HTR-8/SVneo (cell line): ENCODE results near the gene TP53I3.
"Not testable (repeated sequence)": the region's sequence is repeated elsewhere in the genome, so short reads cannot be mapped to it uniquely, and the experiment has no call there.

Experiments used
- DNase-seq: peaks from one replicate; pipeline ENCODE4 v3.0.0; 2011; ENCODE audit warnings: low spot score, mixed read lengths; ENCODE audit not compliant: insufficient read length
- FAIRE-seq: peaks from 2 replicates; lab custom pipeline; 2011; peaks lifted over from hg19 to GRCh38; lab: Jason Lieb, UNC

TP53I3 gene

DNA sequence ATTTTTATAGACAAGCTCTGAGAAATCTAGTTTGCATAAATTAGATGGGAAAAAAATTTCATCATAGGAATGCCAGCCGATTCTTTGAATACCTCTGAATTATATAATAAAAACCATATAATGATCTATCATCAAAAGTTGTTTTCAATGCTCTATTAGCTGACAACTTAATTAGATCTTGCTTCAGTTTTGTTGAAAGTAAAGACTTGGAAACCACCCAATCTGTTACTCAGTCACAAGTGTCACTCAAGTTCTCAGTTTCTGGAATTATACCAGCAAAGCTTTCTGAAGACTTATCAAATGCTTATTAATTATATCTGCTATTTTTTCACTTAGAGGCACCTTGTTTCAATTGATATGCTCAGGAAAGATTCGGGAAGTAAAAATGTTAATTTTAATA lies 17.4 kb upstream of the TP53I3 start:
- DNase-seq (no peak), FAIRE-seq (no peak)

DNA sequence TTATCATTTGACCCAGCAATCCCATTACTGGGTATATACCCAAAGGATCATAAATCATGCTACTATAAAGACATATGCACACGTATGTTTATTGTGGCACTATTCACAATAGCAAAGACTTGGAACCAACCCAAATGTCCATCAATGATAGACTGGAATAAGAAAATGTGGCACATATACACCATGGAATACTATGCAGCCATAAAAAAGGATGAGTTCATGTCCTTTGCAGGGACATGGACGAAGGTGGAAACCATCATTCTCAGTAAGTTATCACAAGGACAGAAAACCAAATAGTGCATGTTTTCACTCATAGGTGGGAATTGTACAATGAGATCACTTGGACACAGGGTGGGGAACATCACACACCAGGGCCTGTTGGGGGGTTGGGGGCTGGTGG lies 16.1 kb upstream of the TP53I3 start:
- not testable (repeated sequence) for DNase-seq

DNA sequence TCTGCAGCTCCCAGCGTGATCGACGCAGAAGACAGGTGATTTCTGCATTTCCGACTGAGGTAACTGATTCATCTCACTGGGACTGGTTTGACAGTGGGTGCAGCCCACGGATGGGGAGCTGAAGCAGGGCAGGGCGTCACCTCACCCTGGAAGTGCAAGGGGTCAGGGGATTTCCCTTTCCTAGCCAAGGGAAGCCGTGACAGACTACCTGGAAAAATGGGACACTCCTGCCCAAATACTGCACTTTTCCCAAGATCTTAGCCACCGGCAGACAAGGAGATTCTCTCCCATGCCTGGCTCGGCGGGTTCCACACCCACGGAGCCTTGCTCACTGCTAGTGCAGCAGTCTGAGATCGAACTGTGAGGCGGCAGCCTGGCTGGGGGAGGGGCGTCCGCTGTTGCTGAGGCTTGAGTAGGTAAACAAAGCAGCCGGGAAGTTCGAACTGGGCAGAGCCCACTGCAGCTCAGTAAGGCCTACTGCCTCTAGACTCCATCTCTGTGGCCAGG lies 10.6 kb upstream of the TP53I3 start:
- FAIRE-seq, DNase-seq: not testable (repeated sequence)

More for the DNA sequence above, 16.1 kb upstream of the TP53I3 start:
- FAIRE-seq: not testable (repeated sequence)

GRCh38 chr2:24093270-24093669 lies 8.6 kb upstream of the TP53I3 start:
- FAIRE-seq, DNase-seq: not testable (repeated sequence)

GRCh38 chr2:24088821-24089359 lies 4.3 kb upstream of the TP53I3 start:
- FAIRE-seq: no peak
- no peak for DNase-seq

GRCh38 chr2:24087032-24087431 lies 2.4 kb upstream of the TP53I3 start:
- FAIRE-seq (no peak), DNase-seq (no peak)

- DNase-seq (no peak), FAIRE-seq (no peak)
These were observed 1.6 kb upstream of the TP53I3 start for GRCh38 chr2:24086241-24086640.

GRCh38 chr2:24085200-24085489 lies 511 bp upstream of the TP53I3 start:
- DNase-seq (no peak), FAIRE-seq (no peak)

DNA sequence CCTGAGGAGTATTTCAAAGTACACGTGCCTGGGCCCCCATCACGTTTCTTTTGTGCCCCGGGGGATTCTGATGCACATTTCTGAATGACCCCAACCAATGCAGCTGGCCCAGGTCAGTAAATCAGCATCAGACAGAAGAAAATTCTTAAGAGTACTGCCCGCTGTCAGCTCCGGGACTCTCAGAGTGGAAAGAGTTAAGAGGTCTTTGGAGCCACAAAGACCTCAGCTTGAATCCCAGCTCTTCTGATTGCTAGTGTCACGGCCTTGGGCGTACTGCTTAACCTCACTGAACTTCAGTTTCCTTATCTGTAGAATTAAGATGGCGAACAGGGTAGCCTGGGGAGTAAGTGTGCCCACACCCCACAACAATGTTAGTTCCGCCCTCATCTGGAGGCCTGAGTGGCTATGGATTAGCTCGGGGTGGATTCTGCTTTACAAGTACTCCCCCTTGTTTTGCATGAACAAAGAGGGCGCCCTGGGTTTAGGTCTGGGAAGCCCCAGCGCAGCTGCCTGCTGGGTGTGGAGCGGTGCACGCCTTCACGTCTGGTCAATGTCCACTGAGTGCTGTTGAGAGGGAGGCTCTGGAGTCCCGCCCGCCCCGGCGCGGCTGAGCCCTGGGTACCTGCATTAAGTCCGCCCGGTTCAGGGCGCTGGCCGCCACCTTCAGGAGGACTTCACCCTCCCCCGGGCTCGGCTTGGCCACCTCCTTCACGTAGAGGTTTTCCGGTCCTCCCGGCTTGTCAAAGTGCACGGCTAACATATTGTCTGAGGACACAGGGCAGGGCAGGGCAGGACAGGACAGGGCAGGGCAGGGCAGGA lies 858 bp downstream of the TP53I3 start:
- DNase-seq (peak; percentile 74), FAIRE-seq (peak; percentile 26)

- FAIRE-seq (no peak), DNase-seq (no peak)
These were observed 1.7 kb downstream of the TP53I3 start for GRCh38 chr2:24082787-24083566.

DNA sequence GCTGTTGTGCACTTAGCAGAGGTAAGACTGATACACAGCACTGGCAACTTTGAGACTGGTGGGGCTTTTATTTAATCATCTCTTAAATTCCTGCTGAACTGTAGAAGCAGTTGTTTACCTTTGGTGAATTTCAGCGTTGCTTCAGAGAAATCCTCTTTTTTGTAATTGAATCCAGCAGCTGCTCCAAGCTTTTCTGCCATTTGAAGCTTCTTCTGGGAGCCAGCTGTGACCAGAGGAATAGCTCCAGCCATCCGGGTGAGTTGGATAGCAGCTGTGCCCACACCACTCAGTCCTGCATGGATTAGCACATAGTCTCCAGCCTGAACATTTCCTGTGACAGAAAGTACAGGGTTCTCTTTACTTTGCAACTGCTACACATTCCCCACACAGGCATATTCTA lies 3.9 kb downstream of the TP53I3 start:
- FAIRE-seq: no peak
- DNase-seq: no peak

DNA sequence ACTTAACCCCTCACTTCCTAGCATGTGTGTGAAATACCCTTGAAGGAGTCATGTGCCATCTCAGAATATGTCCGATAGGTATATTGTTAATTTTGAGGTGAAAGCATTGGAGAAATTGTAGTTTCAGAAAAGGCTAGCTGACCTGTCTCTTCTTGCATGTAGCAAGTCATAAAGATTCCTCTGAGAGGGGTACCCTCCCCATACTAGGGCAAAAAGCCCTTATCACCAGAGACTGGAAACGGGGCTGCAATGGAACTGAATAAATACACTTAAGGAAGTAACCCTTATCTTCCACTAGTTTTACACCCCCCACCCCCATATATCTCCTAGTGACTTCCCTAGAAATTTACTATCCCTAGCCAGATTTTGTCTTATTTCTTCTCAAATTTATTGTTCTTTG lies 6.8 kb downstream of the TP53I3 start:
- no peak for DNase-seq
- FAIRE-seq: no peak

- FAIRE-seq: no peak
- DNase-seq: no peak
These were observed 7.1 kb downstream of the TP53I3 start for GRCh38 chr2:24077535-24077877.

- no peak for FAIRE-seq
- DNase-seq: no peak
These were observed 7.6 kb downstream of the TP53I3 start for GRCh38 chr2:24076849-24077534.

GRCh38 chr2:24075915-24076848 lies 8.5 kb downstream of the TP53I3 start, which contains the start of gene SF3B6:
TSS of gene SF3B6 (minus strand) at chr2:24076326. CDS start at chr2:24076229, 97 bp downstream.
- FAIRE-seq: peak; percentile 92
- peak; percentile 96 for DNase-seq

DNA sequence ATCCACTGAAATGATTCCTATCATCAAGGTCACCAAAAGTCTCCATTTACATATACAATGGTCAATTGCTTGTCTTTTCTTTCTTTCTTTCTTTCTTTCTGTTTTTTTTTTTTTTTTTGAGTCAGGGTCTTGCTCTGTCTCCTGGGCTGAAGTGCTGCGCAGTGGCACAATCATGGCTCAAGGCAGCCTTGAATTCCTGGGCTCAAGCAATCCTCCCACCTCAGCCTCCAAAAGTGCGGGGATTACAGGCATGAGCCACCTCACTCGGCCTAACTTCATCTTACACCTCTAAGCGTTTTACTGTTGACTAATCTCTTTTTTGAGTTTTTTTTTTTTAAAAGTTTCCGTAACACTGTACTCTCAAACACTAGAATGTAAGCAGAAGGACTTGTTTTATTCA lies 9.4 kb downstream of the TP53I3 start:
- no peak for FAIRE-seq
- DNase-seq: no peak

DNA sequence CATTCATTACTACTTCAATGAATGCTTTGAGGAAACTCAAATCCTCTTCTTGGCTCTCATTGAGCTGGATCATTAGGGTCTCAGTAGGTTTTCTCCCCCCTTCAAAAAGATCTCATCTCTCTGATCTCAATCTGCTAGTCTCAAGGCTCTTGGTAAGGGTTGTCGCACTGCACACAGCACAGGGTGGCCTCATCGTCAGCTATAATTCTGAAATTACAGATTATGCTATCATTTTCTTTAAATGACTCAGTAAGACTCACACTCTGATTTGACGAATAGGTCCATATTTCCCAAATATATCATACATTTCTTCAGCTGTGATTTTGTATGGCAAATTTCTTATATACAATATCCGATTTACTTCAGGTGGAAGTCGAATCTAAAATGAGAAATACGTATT lies 10.8 kb downstream of the TP53I3 start:
- FAIRE-seq: no peak
- no peak for DNase-seq

- FAIRE-seq: no peak
- DNase-seq: no peak
These were observed 12.4 kb downstream of the TP53I3 start for GRCh38 chr2:24072259-24072658.

- DNase-seq (no peak), FAIRE-seq (no peak)
These were observed 19.3 kb downstream of the TP53I3 start for GRCh38 chr2:24065341-24065740.
